K562 (cell line): ENCODE results near the gene TARBP1. TPM values are rescaled to one million over a fixed set of nuclear protein-coding genes. Genes with fewer than 3 reads are reported as not detected.

Experiments
- CBFA2T2 ChIP-seq: fragments of 450-650 bp; conservative IDR thresholded peaks from 2 replicates; pipeline ENCODE4 v1.6.1; 2017; ENCODE audit warnings: mild to moderate bottlenecking
- CXXC5 ChIP-seq: fragments of 250-450 bp; sonication (Bioruptor Pico); IDR thresholded peaks from 2 replicates; pipeline ENCODE4 v1.8.0; 2022; ENCODE audit warnings: inconsistent platforms, mild to moderate bottlenecking, moderate library complexity
- ELK1 ChIP-seq: sonication (generic); formaldehyde crosslinking; IDR thresholded peaks from 2 replicates; pipeline ENCODE4 v1.8.1; 2022; ENCODE audit warnings: missing genetic modification reagents
- FOXO4 ChIP-seq: fragments of 450-650 bp; formaldehyde crosslinking; IDR thresholded peaks from 2 replicates; pipeline ENCODE4 v1.4.0; 2020; ENCODE audit warnings: mild to moderate bottlenecking, moderate library complexity
- KAT7 ChIP-seq: sonication (generic); formaldehyde crosslinking; IDR thresholded peaks from 2 replicates; pipeline ENCODE4 v1.8.0; 2022; ENCODE audit warnings: missing genetic modification reagents, mild to moderate bottlenecking, borderline replicate concordance
- MEF2D ChIP-seq: conservative IDR thresholded peaks from 2 replicates; pipeline ENCODE4 v1.6.1; 2016; ENCODE audit warnings: low read depth, missing genetic modification characterization, missing compliant biosample characterization
- NFATC3 ChIP-seq: fragments of 450-650 bp; IDR thresholded peaks from 2 replicates; pipeline ENCODE4 v1.6.1; 2017; ENCODE audit warnings: mild to moderate bottlenecking
- POLR2H ChIP-seq: IDR thresholded peaks from 2 replicates; pipeline ENCODE4 v1.6.1; 2016; ENCODE audit warnings: missing genetic modification characterization, low read depth, mild to moderate bottlenecking, control low read depth, missing compliant biosample characterization, moderate library complexity
- POLR3A ChIP-seq: IDR thresholded peaks from 2 replicates; pipeline ENCODE4 v1.6.1; 2011; ENCODE audit warnings: borderline replicate concordance, mild to moderate bottlenecking, moderate library complexity; ENCODE audit not compliant: insufficient read length, insufficient read depth; ENCODE audit errors: extremely low read depth
- SIRT6 ChIP-seq: IDR thresholded peaks from one replicate; pipeline ENCODE4 v1.6.1; 2012; ENCODE audit warnings: low read depth, mild to moderate bottlenecking, control low read depth, inconsistent platforms, low read length, moderate library complexity
- SMARCA5 ChIP-seq: fragments of 450-650 bp; IDR thresholded peaks from 2 replicates; pipeline ENCODE4 v1.6.1; 2016
- TEAD1 ChIP-seq, 2 experiments: fragments of 450-650 bp in 1 of 2; sonication (generic) in 1 of 2; formaldehyde crosslinking; IDR thresholded peaks; 2 replicates each; pipeline versions ENCODE4 v1.4.0 to v1.8.0; 2020 to 2022; ENCODE audit warnings: mild to moderate bottlenecking in 2 of 2, missing genetic modification reagents in 1 of 2
- THAP12 ChIP-seq: fragments of 250-450 bp; sonication (Bioruptor Pico); IDR thresholded peaks from 2 replicates; pipeline ENCODE4 v1.9.0; 2021; ENCODE audit warnings: mild to moderate bottlenecking, inconsistent platforms
- USF1 ChIP-seq: sonication (generic); formaldehyde crosslinking; IDR thresholded peaks from 2 replicates; pipeline ENCODE4 v1.9.0; 2022; ENCODE audit warnings: mild to moderate bottlenecking, missing genetic modification reagents
- ZBTB7A ChIP-seq: IDR thresholded peaks from 2 replicates; pipeline ENCODE4 v1.6.1; 2011; ENCODE audit warnings: low read depth, mild to moderate bottlenecking, low read length, moderate library complexity, borderline replicate concordance; ENCODE audit not compliant: control insufficient read depth
- ZBTB8A ChIP-seq: fragments of 450-650 bp; IDR thresholded peaks from 2 replicates; pipeline ENCODE4 v1.6.1; 2018; ENCODE audit warnings: mild to moderate bottlenecking, moderate library complexity; ENCODE audit not compliant: partially characterized antibody
- ZFX ChIP-seq: sonication (generic); formaldehyde crosslinking; IDR thresholded peaks from 2 replicates; pipeline ENCODE4 v1.8.0; 2022; ENCODE audit warnings: mild to moderate bottlenecking, missing genetic modification reagents, moderate library complexity
- ZNF134 ChIP-seq: fragments of 250-450 bp; sonication (Bioruptor Pico); conservative IDR thresholded peaks from 2 replicates; pipeline ENCODE4 v1.4.0; 2020
- ZNF282 ChIP-seq: sonication (generic); formaldehyde crosslinking; IDR thresholded peaks from 2 replicates; pipeline ENCODE4 v1.8.1; 2023; ENCODE audit warnings: missing genetic modification reagents
- ZNF561 ChIP-seq: fragments of 450-650 bp; formaldehyde crosslinking; conservative IDR thresholded peaks from 2 replicates; pipeline ENCODE4 v1.4.0; 2020; ENCODE audit warnings: mild to moderate bottlenecking, moderate library complexity
- ZNF655 ChIP-seq: fragments of 250-450 bp; sonication (Bioruptor Pico); IDR thresholded peaks from 2 replicates; pipeline ENCODE4 v1.5.0; 2021
- ZSCAN29 ChIP-seq: fragments of 450-650 bp; IDR thresholded peaks from 2 replicates; pipeline ENCODE4 v1.6.1; 2017
- polyA plus RNA-seq, 8 experiments: library from polyadenylated mRNA; depleted of rRNA in 4 of 8; stranded (reverse) in 5 of 8; unstranded in 3 of 8; fragments of >200 nt; fragmentation: Nextera tagmentation in 2 of 8; fragmentation: Illumina TruSeq in 1 of 8; extraction: Ambion mirVana in 2 of 8; extraction: Trizol in 1 of 8; gene quantifications; 2 replicates each; pipeline versions ENCODE4 v1.2.1 to v1.2.3, GENCODE V29; 2011 to 2014; ENCODE audit warnings: inconsistent platforms in 1 of 8, missing spikeins in 1 of 8
- total RNA-seq, 7 experiments: library from RNA; depleted of rRNA in 6 of 7; stranded (reverse); fragments of >200 nt in 6 of 7; fragmentation: Illumina TruSeq in 2 of 7; extraction: Trizol in 2 of 7; gene quantifications; 2 replicates each; pipeline versions ENCODE4 v1.2.1 to v1.2.3, GENCODE V29; 2011 to 2021; ENCODE audit warnings: low replicate concordance in 1 of 7

The TARBP1 gene
- total and polyA plus RNA-seq, 9 of the 15 experiments (the other 6 are each of a cell fraction or from before 2014, with no cell fraction given), result 8.8 to 48.0 (median 22.9) TPM

- TF ChIP-seq ZNF655 (CRISPR knock-in tag), result no peak
- TF ChIP-seq ZBTB7A, result peak; percentile 31; the same call in 1 of the 2 replicates
- TF ChIP-seq ELK1 (CRISPR knock-in tag), result no peak
- no peak for TF ChIP-seq POLR3A
- no peak for TF ChIP-seq NFATC3
- TF ChIP-seq FOXO4 (CRISPR knock-in tag), result no peak
- TF ChIP-seq SMARCA5, result no peak
- TF ChIP-seq ZNF282 (CRISPR knock-in tag), result no peak
- TF ChIP-seq ZFX (CRISPR knock-in tag), result peak; percentile 81
- TF ChIP-seq SIRT6, result no peak
- TF ChIP-seq TEAD1 (CRISPR knock-in tag; IDR thresholded peaks at IDR 0.05), result peak in 1 of 2 experiments; percentile 66; a peak in 2 of 4 replicates
- no peak for TF ChIP-seq ZBTB8A
- TF ChIP-seq KAT7 (CRISPR knock-in tag), result no peak
- no peak for TF ChIP-seq ZNF561
- no peak for TF ChIP-seq ZSCAN29
- TF ChIP-seq ZNF134 (CRISPR knock-in tag), result no peak
- no peak for TF ChIP-seq POLR2H (tag)
- TF ChIP-seq THAP12 (CRISPR knock-in tag), result peak; percentile 91
- TF ChIP-seq CBFA2T2, result no peak
- peak; percentile 94 for TF ChIP-seq CXXC5 (CRISPR knock-in tag)
- TF ChIP-seq MEF2D, result no peak
- TF ChIP-seq USF1 (CRISPR knock-in tag), result no peak
Observed at GRCh38 chr1:234478481-234479309, at the start of gene TARBP1 (continued).
